H54 (cell line): ENCODE data around the gene MAK.
"Not testable (repeated sequence)": the region's sequence is repeated elsewhere in the genome, so short reads cannot be mapped to it uniquely, and the experiment has no call there.

Source experiments
- DNase-seq: peaks from one replicate; pipeline ENCODE4 v3.0.0; 2011; ENCODE audit warnings: low spot score, mixed read lengths; ENCODE audit not compliant: insufficient read length
- FAIRE-seq: peaks from 3 replicates; lab custom pipeline; 2011; peaks lifted over from hg19 to GRCh38; lab: Jason Lieb, UNC
- POLR2A ChIP-seq: IDR thresholded peaks from 2 replicates; pipeline ENCODE4 v1.6.1; 2011; ENCODE audit warnings: low read depth, mild to moderate bottlenecking, low read length

The MAK gene

DNA sequence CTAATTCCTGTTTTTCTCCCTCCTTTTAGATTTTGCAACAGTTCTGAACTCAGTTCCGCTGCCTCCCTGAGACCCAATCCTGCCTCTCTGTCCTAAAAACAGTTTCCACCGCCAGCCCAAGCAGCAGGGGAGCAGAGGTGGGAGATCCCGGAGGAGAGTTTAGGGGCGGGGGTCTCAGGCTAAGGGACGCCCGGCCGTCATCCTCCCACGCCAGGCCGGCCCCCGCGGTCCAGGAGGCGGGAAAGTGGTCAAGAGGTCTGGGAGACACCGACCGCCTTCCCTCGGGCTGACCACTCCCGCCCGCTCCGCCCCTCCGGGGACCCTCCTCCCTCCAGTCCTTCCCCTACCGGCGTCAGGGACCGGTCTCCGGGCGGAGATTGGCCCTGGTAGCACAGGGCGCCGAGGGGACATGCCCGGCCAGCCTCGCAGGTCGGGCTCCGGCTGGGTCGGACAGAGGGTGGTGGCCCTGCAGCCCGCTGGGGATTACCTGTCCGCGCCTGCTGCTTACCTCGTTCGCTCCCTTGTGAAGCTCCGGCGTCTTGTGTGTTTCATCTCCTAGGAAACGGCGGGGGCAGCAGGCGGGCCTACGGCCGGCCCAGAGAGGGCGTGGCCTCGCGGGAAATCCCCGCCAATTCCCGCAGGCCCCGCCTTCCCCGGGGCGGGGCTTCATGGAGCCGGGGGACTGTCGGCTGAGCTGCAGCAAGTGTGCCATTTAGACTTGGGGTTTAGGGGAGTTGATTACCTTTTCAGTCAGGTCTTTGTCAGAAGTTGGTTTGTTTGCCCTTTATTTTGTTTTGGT is at the start of gene MAK:
TSS of gene MAK (minus strand) at position 545 of the 799 bp plus-strand sequence. CDS start 7,891 bp downstream, outside the sequence.
- DNase-seq (peak; percentile 88), FAIRE-seq (peak; percentile 88)
- TF ChIP-seq POLR2A: no peak

GRCh38 chr6:10886691-10887502 is 48.6 kb upstream of the MAK start, which contains the start of gene SYCP2L:
SYCP2L (plus strand) TSS chr6:10887052; CDS start chr6:10887127, 75 bp downstream.
- no peak for TF ChIP-seq POLR2A
- DNase-seq (peak; percentile 57), FAIRE-seq (peak; percentile 83)

DNA sequence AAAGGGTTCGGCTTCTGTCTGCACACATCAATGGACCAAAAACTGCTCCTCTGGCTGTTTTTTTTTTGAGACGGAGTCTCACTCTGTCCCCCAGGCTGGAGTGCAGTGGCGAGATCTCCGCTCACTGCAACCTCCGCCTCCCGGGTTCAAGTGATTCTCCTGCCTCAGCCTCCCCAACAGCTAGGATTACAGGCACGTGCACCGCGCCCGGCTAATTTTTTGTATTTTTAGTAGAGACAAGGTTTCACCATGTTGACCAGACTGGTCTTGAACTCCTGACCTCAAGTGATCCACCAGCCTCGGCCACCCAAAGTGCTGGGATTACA is 48.0 kb upstream of the MAK start:
- not testable (repeated sequence) for FAIRE-seq

GRCh38 chr6:10884245-10884972 is 46.1 kb upstream of the MAK start:
- FAIRE-seq (no peak), DNase-seq (no peak)
- TF ChIP-seq POLR2A: no peak

More for the DNA sequence above, 48.0 kb upstream of the MAK start:
- not testable (repeated sequence) for DNase-seq

- DNase-seq (no peak), FAIRE-seq (no peak)
- TF ChIP-seq POLR2A: no peak
Observed at GRCh38 chr6:10883312-10884244, 45.2 kb upstream of the MAK start.

DNA sequence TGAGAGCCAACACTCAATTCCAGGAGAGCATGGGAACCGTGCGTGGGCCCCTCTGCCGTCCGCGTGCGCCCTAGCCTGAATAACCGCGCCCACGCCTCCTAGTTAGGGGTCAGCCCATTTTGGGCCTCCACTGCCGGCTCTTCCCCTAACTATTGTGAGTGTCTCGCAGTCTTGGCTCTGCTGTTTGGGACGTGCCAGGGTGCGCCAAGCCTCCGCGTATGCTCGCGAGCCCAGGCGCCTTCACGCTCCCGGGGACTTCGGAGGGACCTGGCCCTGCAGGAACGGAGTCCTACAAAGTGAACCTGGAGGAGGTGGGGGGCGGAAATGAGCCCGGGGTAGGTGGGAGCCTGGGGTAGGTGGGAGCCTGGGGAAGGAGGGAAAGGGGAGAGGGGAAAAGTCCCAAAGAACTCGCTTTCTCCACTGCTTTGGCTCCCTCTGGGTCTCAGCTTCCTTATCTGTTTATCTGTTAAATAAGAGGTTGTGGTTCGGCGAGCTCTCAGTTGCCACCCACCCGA is 44.4 kb upstream of the MAK start:
- DNase-seq (no peak), FAIRE-seq (no peak)
- no peak for TF ChIP-seq POLR2A

- not testable (repeated sequence) for DNase-seq, FAIRE-seq
Observed at GRCh38 chr6:10882253-10882630, 43.9 kb upstream of the MAK start.

- FAIRE-seq (no peak), DNase-seq (no peak)
- TF ChIP-seq POLR2A: no peak
Observed at GRCh38 chr6:10880366-10880765, 42.0 kb upstream of the MAK start.

DNA sequence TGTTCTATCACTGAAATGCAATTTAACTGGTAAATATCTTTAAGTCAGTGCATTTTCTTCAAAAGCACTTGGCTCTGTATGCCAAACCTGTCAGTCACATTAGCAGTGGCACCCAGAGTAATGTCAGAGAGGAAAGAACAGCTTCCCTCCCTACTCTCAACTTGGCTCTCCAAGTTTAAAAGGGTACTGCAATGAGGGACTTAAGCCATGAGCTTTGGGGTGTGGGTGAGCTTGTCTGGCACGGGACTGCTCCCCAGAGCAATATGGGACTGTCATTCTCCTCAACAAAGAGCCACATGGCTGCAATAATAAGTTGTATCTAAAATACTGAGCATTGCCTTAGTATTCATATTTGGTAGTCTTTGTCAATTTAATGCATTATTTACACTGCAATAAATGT is 39.5 kb upstream of the MAK start:
- DNase-seq: no peak
- FAIRE-seq: no peak
- TF ChIP-seq POLR2A: no peak

DNA sequence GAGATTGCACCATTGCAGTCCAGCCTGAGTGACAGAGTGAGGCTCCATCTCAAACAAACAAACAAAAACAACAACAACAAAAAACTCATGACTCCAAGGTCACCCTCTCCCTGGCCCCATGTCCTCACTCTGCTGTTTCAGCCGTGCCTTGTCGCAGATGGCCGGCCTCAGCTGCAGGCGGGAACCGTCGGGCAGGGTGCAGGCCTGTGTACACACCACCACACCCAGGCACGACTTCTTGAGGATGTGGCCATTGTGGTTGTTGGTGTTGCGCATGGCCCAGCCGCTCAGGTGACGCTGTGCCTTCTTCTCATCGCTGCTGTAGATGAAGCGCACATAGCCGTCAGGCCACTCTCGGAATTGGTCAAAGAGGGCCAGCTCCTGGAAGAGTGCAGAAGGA is 38.7 kb upstream of the MAK start:
- no peak for TF ChIP-seq POLR2A
- FAIRE-seq (no peak), DNase-seq (no peak)

GRCh38 chr6:10875026-10875425 is 36.7 kb upstream of the MAK start:
- TF ChIP-seq POLR2A: no peak
- FAIRE-seq: no peak
- no peak for DNase-seq

DNA sequence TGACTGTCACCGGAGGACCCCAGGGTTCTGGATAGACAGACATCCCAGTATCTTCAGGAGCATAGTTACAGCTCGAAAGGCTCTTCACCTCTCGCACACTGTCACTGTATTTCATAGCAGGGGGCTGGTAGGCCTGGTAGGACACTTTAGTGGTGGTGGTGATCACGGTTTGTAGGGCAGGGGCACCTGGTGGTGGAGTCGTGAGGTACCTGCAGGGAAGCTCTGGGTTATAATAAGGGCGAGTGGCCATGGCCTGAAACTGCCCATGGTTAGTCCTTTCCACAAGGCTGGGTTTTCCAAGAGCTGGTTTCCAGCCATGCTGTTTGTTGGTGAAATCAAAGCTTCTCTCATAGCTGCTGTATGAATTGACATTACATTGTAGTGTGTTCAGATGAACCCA is 35.9 kb upstream of the MAK start:
- TF ChIP-seq POLR2A: no peak
- no peak for FAIRE-seq
- no peak for DNase-seq

GRCh38 chr6:10873374-10873773 is 35.0 kb upstream of the MAK start:
- no peak for DNase-seq
- no peak for TF ChIP-seq POLR2A
- FAIRE-seq: no peak
